OCI-M1 (cell line): ENCODE data around the gene GAREM1.
"Not testable (repeated sequence)": the region's sequence is repeated elsewhere in the genome, so short reads cannot be mapped to it uniquely, and the experiment has no call there.

Experiments
- DNase-seq: peaks from one replicate; lab custom pipeline; 2025; lab: John Stamatoyannopoulos, UW

Gene GAREM1

DNA sequence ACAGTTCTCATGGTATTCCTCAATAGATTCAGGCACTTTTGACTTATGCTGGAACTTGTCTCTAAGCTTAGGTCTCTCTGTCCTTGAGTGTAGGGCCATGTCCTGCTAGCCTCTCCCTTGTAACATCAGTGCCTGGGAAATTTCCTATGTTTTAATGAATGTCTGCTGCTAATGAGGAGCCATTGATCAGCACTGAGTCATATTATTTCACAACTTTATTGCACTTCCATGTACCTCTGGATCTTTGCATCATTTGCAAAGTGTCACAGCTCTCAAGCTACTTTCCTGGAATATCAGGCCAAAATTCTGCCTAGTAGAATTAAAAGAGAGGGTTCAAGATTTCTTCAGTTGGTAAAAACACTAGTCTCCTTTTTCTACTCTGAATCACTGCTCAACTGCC, 102.5 kb downstream of the GAREM1 start:
- no peak for DNase-seq

DNA sequence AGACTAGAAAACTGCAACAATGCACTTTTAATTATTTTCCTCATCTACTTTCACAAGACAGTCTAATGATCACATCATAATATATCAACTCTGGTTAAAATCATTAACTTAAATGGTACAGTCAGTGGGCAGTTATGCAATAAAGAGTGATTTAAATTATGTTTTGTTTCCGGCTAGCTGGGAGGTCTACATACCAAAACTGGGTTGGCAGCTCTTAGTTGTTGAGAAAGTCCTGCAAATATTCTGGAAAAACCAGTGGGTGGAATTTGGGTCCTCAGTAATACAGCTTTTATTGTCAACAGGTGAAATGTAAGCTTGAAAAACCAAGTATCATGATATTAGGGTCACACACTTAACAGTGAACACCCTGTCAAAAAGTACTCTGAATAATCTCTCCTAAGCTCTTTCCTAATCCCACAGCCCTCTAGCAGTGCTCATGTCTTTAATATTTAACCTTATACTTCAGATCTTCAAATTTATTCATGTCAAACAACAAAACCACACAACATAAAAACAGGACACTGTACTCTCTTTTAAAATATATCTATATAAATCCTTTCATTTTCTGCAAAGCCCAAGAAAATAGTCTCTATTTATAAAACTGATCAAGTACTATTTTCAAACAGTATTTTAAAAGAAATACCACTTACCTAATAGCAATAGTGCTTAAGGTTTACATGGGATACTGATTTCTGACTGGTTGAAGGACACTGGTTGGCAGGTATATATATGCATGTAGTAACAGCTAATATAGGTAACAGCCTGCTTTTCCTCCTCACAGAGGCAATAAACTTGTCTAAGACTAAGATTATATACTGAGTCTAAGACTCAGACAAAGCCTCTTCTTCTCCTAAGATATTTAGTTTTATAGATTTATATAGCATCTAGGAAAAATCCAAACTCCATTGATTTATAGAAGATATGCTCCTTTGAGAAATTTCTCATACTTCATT, 103.8 kb downstream of the GAREM1 start:
- DNase-seq: no peak

DNA sequence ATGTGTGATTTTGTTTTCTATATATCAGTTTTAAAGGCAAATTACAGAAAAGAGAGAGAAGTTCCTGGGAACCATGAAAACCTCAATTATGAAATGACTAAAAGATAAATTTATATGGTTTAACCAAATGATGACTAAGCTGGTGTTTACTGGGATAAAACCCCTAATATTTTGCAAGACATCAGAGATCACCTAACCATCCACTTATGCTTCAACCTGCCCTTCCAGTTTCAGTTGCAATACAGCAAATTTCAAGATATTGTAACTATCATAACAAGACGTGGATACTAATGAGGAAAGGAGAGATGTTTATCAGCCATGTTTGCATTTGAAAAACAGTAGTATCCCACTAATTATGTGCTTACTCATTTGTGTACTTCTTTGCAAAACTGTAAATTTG, 108.2 kb downstream of the GAREM1 start:
- no peak for DNase-seq

DNA sequence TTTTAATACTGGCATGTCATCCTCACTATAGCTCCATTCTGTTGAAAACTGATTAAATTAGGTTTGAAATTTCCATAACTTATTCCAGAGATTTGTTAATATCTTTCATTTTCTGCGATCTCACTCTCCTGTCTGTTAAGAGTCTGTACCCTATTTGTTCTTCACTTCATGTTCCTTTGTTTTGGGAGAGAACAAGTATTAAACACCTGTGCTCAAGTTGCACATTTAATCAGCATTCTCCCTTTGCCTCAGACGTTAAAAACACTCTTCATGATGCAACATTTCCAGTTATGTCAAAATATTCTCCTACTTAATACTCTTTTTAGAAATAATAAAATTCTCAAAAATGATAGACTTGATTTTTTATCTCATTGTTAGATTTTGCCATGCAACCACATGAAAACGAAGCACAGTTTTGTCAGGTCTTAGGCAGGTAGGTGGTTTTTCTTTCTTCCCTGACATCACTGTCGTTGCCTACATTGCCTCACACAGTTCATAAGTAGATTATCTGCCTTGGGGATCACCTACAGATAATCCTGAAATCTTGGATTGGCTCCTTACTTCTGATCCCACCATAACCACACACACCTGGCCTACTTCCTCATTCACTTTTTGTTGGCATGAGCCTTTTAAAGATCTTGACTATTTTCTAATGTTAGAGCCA, 109.9 kb downstream of the GAREM1 start:
- no peak for DNase-seq

DNA sequence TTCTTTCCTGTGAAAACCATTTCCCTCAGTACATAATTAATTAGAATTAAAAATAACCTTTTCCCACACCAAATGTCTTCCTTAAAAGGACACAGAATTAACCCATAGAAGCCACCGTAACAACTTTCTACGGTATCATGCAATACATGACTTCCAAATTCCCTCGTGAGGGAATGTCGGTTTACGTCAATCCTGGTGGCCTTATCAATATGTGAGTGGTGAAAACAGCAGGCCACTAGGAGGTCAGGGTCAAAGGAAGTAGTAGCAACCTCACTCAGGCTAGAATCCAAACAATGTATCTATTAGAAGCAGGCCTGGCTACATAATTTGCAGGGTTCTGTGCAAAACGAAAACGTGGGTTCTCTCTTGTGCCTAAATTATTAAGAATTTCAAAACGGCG, 112.2 kb downstream of the GAREM1 start:
- DNase-seq: no peak

DNA sequence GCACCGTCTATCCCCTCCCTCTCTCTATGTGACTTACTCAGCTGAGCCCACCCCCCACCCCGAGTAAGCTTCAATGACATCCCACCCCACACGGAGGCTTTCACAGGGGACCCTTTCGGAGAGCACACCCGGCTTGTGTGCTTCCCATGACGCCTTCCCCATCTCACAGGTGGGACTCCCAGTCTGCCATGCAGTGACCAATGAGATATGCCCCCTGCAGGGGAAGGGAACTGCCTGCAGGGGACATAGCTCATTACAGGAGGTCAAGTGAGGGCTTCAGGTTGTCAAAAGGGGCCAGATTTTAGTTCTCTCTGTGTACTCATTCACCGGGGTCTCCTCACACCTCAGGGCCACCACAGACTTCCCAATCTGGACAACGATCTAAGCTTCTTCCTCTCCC, 112.6 kb downstream of the GAREM1 start:
- no peak for DNase-seq

DNA sequence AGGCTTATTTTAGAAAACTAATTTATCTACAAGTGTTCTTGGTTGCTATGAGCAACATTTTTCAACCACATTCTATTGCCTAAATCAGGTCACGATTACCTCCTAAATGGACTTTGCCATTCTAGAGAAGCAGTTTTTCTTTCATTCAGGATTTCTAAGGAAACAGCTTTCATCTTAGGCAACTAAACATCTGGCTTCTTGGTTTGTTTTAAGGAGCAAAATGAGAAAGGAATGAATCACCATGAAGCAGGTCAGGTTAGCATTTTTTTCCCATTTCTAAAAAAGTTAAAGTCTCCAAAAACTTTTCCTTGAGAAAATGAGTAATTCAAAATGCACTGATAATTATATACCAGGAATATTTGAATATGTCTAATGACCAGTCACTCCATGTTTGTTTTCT, 114.8 kb downstream of the GAREM1 start:
- no peak for DNase-seq

DNA sequence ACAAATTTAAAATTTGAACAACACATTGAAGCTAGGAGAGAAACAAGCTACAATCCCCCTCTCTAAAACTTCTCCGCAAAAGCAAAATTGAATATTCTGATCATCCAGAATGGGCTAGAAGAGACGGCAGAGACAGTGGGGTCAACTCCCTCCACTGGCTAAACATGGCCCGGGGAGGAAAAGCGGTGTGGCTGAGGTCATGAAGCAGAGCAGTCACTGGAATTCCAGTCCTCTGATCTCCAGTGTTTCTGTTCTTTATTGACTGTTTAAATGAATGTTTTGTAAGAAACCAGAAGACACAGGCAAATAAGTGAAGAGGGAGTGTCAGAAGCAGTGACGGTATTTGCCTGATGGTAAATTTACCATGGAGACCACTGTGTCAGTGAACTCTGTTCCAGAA, 116.2 kb downstream of the GAREM1 start:
- no peak for DNase-seq

DNA sequence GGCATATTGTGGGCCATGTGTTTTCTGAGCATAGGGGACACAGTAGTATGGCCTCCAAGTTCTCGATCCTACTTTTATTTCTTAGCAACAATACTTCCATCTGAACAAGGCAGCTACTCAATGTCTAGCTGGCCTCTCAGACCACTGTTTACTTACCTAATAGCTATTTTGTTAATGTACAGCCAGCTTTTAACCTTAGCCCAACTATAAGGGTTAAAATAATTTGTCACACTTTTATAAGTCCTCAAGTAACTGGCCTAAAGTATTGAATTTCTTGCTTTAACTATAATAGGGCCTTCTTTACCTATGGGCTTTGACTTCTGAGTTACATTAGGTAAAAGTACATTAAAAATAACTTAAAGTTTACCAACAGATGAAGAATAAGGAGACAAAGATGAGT, 117.4 kb downstream of the GAREM1 start:
- DNase-seq: no peak

DNA sequence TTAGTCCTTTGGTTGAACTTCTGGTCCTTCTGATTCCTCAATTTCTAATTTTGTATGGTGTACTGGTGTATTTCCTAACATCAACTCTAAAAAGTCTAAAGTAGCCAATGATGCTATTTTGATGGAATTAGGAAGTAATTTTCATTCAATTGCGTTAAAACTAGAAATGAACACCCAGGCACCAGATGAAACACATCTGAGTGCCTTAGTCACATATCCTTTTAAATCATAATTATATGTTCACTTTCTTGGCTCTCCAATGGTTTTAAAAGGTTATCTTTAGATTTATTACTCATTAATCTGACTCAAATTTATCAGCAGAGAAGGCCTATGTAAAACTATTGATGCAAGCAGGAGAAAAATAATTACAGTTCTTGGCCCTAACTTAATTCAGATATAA, 119.7 kb downstream of the GAREM1 start:
- no peak for DNase-seq

DNA sequence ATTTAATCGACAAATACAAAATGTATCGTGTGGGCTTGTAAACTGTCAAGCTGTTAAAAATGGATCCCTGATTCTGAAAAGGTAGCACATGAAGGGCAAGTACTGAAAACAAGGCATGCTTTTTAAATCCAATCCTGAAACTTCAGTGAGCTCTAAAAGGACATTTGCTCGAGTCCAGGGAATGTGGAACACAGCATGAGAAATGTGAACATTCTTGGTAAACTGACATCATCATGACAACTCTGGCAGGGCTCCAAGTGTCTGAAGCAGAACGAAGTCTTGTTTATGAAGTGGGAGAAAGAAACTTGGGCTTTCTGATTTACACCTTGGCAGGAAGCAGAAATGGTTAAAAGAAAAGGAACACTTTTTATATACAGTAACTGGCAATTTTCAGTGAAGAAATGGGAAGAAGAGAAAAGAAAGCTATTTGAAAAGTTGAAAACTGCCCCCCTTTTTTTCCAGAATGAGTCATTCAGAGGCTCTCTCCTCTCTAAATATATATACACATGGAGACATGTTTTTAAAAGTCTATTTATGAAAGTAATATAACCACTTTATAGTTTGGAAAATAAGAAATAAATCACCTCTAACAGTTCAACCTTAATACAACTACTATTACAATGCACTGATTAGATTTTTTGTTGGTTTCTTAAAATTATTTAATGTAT, 120.8 kb downstream of the GAREM1 start:
- peak; percentile 22 for DNase-seq

DNA sequence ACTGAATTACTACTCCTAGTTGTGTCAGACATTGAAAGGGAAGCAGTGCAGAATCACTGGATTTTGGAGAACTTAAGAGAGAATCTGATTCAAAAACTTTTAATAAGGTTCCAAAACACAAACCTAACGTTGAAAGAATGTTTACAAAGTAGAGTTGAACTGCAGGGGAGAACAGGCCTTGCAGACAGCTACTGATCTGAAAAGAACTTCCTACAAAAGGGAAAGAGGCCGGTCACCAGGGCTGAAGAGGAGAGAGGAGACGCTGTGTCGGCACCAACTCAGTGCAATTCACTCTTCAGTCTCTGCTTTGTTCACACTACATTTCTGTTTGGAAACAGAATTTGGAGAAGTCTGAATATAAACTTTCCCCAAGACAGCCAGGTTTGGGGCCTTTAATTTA, 124.0 kb downstream of the GAREM1 start:
- no peak for DNase-seq

DNA sequence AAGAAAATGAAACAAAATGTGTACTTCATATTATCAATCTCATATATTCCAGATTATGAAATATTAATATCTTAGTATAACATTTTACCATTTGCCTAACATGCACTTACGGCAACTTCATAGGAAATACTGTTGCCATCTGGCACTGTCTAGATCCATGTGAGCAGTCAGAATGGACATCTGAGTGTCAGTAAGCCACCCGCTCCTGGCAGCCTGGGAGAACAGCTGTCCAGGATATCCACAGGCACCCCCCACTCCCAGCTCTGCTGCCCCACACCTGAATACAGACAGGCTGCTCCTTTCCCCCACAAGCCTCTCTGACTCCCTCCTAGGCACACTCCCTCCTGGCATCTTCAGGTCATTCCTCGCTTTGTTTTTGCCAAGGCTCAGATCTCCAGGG, 127.0 kb downstream of the GAREM1 start:
- no peak for DNase-seq

DNA sequence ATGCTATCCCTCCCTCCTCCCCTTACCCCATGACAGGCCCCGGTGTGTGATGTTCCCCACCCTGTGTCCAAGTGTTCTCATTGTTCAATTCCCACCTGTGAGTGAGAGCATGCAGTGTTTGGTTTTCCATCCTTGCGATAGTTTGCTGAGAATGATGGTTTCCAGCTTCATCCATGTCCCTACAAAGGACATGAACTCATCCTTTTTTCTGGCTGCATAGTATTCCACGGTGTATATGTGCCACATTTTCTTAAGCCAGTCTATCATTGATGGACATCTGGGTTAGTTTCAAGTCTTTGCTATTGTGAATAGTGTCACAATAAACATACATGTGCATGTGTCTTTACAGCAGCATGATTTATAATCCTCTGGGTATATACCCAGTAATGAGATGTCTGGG, 129.6 kb downstream of the GAREM1 start:
- DNase-seq: not testable (repeated sequence)

DNA sequence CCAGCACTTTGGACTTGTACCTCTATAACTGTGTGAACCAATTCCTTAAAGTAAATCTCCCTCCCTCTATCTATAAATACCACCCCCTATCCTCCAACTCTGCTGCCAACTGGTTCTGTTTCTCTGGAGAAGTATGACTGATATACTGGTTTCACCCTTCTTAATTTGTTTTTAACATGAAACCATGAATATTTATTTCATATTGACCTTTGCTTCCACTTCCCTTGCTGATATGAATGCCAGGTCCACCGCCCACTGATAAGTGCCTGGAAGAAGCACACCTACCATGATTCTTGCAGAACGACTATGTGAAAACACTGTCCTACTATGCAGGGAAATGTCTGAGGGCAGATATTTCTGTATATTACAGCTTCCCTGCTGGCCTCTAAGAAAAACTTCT, 131.6 kb downstream of the GAREM1 start:
- no peak for DNase-seq

DNA sequence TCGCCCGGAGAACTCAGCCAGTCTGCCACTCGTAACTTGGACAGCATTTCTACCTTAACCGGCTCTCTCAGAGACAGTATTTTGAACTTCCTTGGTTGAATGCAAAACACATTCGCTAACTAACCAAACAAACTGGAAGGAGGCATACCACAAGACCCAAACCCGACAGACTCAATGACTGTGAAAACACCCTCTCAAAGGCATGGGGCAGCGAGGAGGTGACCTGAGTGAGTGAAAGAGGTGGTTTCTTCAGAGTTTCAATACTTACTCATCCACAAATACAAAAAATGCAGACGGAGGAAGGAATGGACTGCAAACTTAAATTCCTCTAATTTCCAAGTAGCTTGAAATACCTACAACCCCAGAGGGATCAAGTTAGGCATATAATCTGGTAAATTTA, 132.9 kb downstream of the GAREM1 start:
- no peak for DNase-seq

DNA sequence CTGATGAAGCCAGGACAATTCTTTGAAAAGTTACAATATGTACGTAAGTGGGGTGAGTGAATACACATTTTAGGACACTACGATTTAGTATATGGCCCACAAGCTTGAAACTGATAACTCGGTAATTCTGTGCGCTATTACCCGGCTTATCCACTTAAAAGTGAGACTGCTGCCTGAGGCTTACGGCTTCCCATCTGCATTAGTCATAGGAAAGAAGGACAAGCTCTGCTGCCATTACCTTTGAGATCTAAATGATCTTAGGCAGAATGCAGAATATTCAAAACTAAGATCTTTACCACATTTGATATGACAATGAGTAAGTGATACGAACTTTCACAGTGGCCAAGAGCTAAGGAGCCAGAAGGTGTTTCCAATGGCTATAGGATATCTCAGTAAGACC, 133.3 kb downstream of the GAREM1 start:
- no peak for DNase-seq

DNA sequence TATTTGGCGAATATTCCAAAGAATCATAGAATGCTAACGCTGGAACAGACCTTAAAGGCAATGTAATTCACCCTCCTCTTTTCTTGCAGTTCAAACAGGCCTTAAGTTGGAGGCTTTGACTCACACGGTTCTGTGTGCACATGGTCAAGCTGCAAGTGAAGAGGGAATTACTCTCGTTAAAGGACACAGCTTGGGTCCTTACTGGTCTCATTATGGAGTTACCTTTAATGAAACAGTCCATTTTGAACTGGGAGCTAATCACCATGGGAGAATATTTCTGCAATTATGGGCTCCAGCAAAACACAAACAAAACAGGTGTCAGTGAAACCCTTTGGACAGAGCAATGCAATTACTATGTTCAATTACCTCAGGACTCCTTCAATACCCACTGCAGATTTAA, 135.5 kb downstream of the GAREM1 start:
- no peak for DNase-seq

DNA sequence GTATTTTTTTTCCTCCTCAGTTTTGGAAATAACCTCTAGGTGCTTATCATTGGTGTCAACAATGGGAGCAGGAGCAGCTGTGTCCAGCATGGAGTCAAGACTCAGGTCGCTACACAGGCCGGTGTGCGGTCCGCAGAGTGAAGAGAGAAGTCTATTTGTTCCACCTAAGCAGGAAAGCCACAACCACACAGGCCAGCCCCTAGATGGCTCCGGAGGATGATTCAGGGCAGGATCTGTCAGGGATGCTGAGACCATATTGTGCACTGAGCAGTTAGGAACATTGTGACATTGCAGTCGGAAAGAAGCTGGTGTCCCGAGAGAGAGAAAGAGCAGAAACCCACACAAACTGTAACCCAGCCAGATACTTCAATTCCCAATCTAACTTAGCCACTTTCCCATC, 136.9 kb downstream of the GAREM1 start:
- DNase-seq: no peak

DNA sequence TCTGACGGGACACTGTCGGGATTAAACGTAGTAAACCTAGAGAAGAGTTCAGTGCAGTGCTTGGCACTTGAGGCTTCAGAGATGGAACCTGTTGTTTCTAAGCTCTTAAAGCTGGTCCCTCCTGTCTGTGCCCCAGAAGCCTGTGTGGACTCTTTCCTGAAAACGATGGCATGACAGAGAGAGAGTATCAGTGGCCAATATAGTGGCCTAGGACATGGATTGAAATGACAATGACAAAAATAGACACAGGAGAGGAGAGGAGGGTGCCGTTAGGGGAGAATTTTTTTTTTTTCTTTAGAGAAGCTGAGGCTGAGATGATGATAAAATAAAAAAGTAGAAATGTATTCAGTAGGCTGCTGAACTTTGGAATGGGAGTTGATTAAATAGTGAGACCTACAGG, 138.0 kb downstream of the GAREM1 start:
- no peak for DNase-seq

DNA sequence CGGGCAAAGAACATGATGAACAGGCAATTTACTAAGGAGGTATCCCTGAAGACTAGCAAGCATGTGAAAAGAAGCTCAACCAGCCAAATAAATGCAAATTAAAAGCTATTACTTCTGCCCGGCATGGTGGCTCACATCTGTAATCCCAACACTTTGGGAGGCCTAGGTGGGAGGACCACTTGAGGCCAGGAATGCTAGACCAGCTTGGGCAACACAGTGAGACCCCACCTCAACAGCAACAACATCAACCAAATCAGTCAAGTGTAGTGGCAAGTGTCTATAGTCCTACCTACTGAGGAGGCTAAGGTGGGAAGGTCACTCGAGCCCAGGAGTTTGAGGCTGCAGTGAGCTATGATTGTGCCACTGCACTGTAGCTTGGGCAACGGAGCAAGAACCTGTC, 141.7 kb downstream of the GAREM1 start:
- no peak for DNase-seq

DNA sequence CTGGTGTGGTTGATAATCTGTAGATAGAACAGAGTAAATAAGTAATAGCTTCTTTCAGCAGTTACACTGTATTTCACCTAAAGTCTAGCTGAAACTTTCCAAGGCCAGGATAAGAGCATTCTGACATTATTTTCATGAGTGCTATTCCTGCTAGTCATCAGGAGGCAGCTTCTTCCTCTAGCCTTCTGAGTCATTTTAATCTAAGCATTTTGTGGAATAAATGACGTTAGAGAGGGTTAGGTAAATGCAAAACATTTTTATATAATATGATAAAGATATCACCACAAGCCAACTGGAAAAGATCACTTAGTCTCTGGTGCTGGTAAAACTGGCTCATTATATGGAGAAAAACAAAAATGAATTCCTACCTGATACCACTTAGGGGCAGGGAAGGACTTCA, 142.3 kb downstream of the GAREM1 start:
- DNase-seq: no peak
